HG03460 (cell line): ENCODE measurements around the gene CLEC4M.

ENCODE experiments used
- ATAC-seq: cut with Tn5 transposase; IDR thresholded peaks from one replicate; pipeline ENCODE4 v1.9.1; 2021; ENCODE audit not compliant: unreplicated experiment

The CLEC4M gene

GRCh38 chr19:7762719-7763293 lies at the start of gene CLEC4M:
Gene CLEC4M (plus strand): TSS chr19:7763243. CDS start chr19:7763267, 24 bp downstream.
- ATAC-seq, result no peak

GRCh38 chr19:7715671-7716070 lies 47.4 kb upstream of the CLEC4M start:
- no peak for ATAC-seq

- ATAC-seq, result no peak
These were observed 46.3 kb upstream of the CLEC4M start for GRCh38 chr19:7716762-7717161.

- ATAC-seq, result no peak
These were observed 44.4 kb upstream of the CLEC4M start for GRCh38 chr19:7718668-7719067.

GRCh38 chr19:7720351-7720750 lies 42.7 kb upstream of the CLEC4M start:
- ATAC-seq, result no peak

GRCh38 chr19:7722231-7722651 lies 40.8 kb upstream of the CLEC4M start:
- ATAC-seq, result peak; percentile 60

- no peak for ATAC-seq
These were observed 37.3 kb upstream of the CLEC4M start for GRCh38 chr19:7725791-7726190.

- no peak for ATAC-seq
These were observed 33.8 kb upstream of the CLEC4M start for GRCh38 chr19:7729211-7729610.

- no peak for ATAC-seq
These were observed 33.2 kb upstream of the CLEC4M start for GRCh38 chr19:7729831-7730285.

GRCh38 chr19:7730286-7731217 lies 32.5 kb upstream of the CLEC4M start:
- no peak for ATAC-seq

- no peak for ATAC-seq
These were observed 31.8 kb upstream of the CLEC4M start for GRCh38 chr19:7731218-7731595.

- ATAC-seq, result no peak
These were observed 31.4 kb upstream of the CLEC4M start for GRCh38 chr19:7731615-7732014.

- no peak for ATAC-seq
These were observed 31.0 kb upstream of the CLEC4M start, which contains the start of gene CLEC4G for GRCh38 chr19:7732045-7732444. Gene CLEC4G (minus strand): TSS chr19:7732110. CDS start chr19:7732102, 8 bp downstream.

GRCh38 chr19:7733376-7733775 lies 29.7 kb upstream of the CLEC4M start:
- ATAC-seq, result no peak

GRCh38 chr19:7734220-7735203 lies 28.5 kb upstream of the CLEC4M start:
- ATAC-seq, result no peak

GRCh38 chr19:7736148-7736547 lies 26.9 kb upstream of the CLEC4M start:
- ATAC-seq, result no peak

GRCh38 chr19:7737215-7737614 lies 25.8 kb upstream of the CLEC4M start:
- ATAC-seq, result no peak

- ATAC-seq, result no peak
These were observed 25.0 kb upstream of the CLEC4M start for GRCh38 chr19:7738023-7738422.

- no peak for ATAC-seq
These were observed 23.8 kb upstream of the CLEC4M start for GRCh38 chr19:7739211-7739755.

GRCh38 chr19:7739801-7740681 lies 23.0 kb upstream of the CLEC4M start:
- no peak for ATAC-seq
